ENCODE results near the gene ZNF398. TPM values are rescaled to one million over a fixed set of nuclear protein-coding genes. Genes with fewer than 3 reads are reported as not detected.
"Not testable (repeated sequence)": the region's sequence is repeated elsewhere in the genome, so short reads cannot be mapped to it uniquely, and the experiment has no call there.

Gene ZNF398
- total RNA-seq, 4 donors from 2014 or later = 12.8 to 19.9 (median 15.0) TPM

GRCh38 chr7:149136118-149136517, 11.1 kb upstream of the ZNF398 start:
- Histone ChIP-seq H3K9me3 (no peaks in the 10 kb centered on the region), H3K27ac (no peak overlapping the region), H3K4me3 (no peak overlapping the region), H3K36me3 (no peaks in the 10 kb centered on the region), H3K27me3 (no peaks in the 10 kb centered on the region), H3K4me1 (no peaks in the 10 kb centered on the region)
- no peak for TF ChIP-seq POLR2A (IDR thresholded peaks at IDR 0.05)
- TF ChIP-seq, protein P1, sequence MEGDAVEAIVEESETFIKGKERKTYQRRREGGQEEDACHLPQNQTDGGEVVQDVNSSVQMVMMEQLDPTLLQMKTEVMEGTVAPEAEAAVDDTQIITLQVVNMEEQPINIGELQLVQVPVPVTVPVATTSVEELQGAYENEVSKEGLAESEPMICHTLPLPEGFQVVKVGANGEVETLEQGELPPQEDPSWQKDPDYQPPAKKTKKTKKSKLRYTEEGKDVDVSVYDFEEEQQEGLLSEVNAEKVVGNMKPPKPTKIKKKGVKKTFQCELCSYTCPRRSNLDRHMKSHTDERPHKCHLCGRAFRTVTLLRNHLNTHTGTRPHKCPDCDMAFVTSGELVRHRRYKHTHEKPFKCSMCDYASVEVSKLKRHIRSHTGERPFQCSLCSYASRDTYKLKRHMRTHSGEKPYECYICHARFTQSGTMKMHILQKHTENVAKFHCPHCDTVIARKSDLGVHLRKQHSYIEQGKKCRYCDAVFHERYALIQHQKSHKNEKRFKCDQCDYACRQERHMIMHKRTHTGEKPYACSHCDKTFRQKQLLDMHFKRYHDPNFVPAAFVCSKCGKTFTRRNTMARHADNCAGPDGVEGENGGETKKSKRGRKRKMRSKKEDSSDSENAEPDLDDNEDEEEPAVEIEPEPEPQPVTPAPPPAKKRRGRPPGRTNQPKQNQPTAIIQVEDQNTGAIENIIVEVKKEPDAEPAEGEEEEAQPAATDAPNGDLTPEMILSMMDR (IDR thresholded peaks at IDR 0.05 in 4 of 5, conservative IDR thresholded peaks at IDR 0.05 in 1 of 5) = no peak
- in situ Hi-C loops (cut with MboI; ENCODE audit: low sequenced_read_pairs in 4 of 4) = no loop called here
- intact Hi-C loops (cut with DNase I; ENCODE audit: low total_unique reads) = no loop called here
- DNase-seq (no peak), ATAC-seq (no peak)

DNA sequence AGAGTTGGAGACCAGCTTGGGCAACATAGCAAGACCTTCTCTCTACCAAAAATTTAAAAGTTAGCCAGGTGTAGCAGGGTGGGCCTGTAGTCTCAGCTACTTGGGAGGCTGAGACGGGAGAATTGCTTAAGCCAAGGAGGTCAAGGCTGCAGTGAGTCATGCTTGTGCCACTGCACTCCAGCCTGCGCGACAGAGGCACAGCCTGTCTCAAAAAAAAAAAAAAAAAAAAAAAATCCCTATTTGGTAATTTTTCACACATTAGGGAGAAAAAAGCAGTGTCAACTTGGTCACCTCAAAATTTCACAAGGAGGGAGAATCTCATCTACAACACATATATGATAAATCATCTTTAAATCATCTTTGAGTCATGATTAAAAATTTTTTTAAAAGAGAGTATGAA, 6.4 kb upstream of the ZNF398 start:
- in situ Hi-C loops (cut with MboI; ENCODE audit: low sequenced_read_pairs in 4 of 4) = no loop called here
- Histone ChIP-seq H3K36me3 (no peaks in the 10 kb centered on the region), H3K27ac (no peak overlapping the region), H3K4me1 (no peaks in the 10 kb centered on the region), H3K27me3 (no peaks in the 10 kb centered on the region), H3K4me3 (no peak overlapping the region), H3K9me3 (no peaks in the 10 kb centered on the region)
- no peak for TF ChIP-seq POLR2A (IDR thresholded peaks at IDR 0.05)
- TF ChIP-seq, protein P1 (IDR thresholded peaks at IDR 0.05 in 4 of 5, conservative IDR thresholded peaks at IDR 0.05 in 1 of 5) = no peak
- intact Hi-C loops (cut with DNase I; ENCODE audit: low total_unique reads) = no loop called here
- ATAC-seq (no peak), DNase-seq (no peak)

GRCh38 chr7:149141893-149142292, 5.4 kb upstream of the ZNF398 start:
- no peaks in the 10 kb centered on the region for H3K27me3 ChIP-seq
- in situ Hi-C loops (cut with MboI; ENCODE audit: low sequenced_read_pairs in 4 of 4) = no loop called here

DNA sequence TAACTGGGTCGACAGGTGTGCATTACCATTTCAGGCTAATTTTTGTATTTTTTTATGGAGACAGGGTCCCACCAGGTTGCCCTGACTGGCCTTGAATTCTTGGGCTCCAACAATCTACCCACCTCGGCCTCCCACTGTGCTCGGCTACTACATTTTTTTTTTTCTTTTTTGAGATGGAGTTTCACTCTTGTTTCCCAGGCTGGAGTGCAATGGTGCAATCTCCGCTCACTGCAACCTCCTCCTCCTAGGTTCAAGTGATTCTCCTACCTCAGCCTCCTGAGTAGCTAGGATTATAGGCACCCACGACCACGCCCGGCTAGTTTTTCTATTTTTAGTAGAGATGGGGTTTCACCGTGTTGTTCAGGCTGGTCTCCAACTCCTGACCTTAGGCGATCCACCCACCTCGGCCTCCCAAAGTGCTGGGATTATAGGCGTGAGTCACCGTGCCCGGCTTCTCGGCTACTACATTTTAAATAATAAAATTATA, 2.8 kb upstream of the ZNF398 start:
- H3K9me3 ChIP-seq; in situ Hi-C loops (cut with MboI; ENCODE audit: low sequenced_read_pairs in 4 of 4); DNase-seq; H3K27ac ChIP-seq; H3K4me3 ChIP-seq; intact Hi-C loops (cut with DNase I; ENCODE audit: low total_unique reads); H3K36me3 ChIP-seq; H3K27me3 ChIP-seq; ATAC-seq: not testable (repeated sequence)
- peaks cover 6 to 13% of the 10 kb centered on the region in 2 donors for H3K4me1 ChIP-seq

More at GRCh38 chr7:149141893-149142292, 5.4 kb upstream of the ZNF398 start:
- DNase-seq (no peak), ATAC-seq (no peak)
- no peak overlapping the region for H3K27ac ChIP-seq
- intact Hi-C loops (cut with DNase I; ENCODE audit: low total_unique reads) = no loop called here
- no peaks in the 10 kb centered on the region for H3K9me3 ChIP-seq
- H3K4me3 ChIP-seq = no peak overlapping the region
- no peaks in the 10 kb centered on the region for H3K36me3 ChIP-seq
- TF ChIP-seq POLR2A (IDR thresholded peaks at IDR 0.05) = no peak
- TF ChIP-seq, protein P1 (IDR thresholded peaks at IDR 0.05 in 4 of 5, conservative IDR thresholded peaks at IDR 0.05 in 1 of 5) = no peak
- no peaks in the 10 kb centered on the region for H3K4me1 ChIP-seq

DNA sequence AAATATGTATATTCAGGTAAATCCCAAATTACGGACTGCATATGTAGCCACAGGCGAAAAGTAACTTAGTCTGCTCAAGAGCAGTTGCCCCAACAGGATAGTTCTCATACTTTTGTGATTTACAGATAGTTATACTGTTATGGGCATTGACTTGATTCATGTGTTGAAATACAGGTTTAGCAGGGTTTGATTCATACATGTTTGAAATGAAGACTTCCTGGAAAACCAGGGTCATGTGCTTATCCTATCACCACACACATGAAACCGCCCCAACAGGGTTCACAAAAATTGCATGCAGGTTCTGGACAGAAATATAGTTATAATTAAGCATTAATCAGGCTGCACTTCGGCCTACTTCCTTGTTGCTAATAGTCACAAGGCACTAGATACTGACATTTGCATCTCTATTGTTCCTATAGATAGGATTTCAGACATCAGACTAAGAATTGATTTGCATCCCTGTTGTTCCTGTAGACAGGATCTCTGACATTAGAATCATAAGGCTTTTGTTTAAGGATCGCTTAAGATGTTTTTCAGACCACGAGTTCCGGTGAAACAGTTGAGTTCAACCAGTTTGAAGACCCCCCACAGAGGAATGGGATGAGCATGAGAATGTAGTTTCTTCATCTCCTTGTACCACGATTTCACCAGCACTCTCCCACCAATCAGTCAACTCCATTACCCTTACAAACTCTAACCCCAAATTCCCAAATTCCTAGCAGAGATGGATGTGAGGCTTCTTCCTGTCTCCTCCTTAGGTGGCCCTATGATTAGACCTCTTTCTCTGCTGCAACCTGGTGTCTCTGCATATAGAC, 2.0 kb upstream of the ZNF398 start:
- H3K27me3 ChIP-seq = no peaks in the 10 kb centered on the region
- H3K4me1 ChIP-seq = peaks cover 6 to 13% of the 10 kb centered on the region in 2 donors
- H3K36me3 ChIP-seq = no peaks in the 10 kb centered on the region
- DNase-seq (no peak), ATAC-seq (no peak)
- H3K9me3 ChIP-seq = no peaks in the 10 kb centered on the region
- H3K4me3 ChIP-seq = no peak overlapping the region
- in situ Hi-C loops (cut with MboI; ENCODE audit: low sequenced_read_pairs in 4 of 4) (no loop called here), intact Hi-C loops (cut with DNase I; ENCODE audit: low total_unique reads) (no loop called here)
- no peak overlapping the region for H3K27ac ChIP-seq
- TF ChIP-seq, protein P1 (IDR thresholded peaks at IDR 0.05 in 4 of 5, conservative IDR thresholded peaks at IDR 0.05 in 1 of 5) = no peak
- no peak for TF ChIP-seq POLR2A (IDR thresholded peaks at IDR 0.05)

All from gastrocnemius medialis (tissue), 4 donors.